ENCODE results near the gene CPM. TPM values are rescaled to one million over a fixed set of nuclear protein-coding genes. Genes with fewer than 3 reads are reported as not detected.
A peak's percentile ranks its signal among the peaks of the same experiment; 100 is the strongest.
"Not testable (repeated sequence)": the region's sequence is repeated elsewhere in the genome, so short reads cannot be mapped to it uniquely, and the experiment has no call there.

CPM gene
- total RNA-seq, 1 experiment from 2014 or later = 3.1 TPM

DNA sequence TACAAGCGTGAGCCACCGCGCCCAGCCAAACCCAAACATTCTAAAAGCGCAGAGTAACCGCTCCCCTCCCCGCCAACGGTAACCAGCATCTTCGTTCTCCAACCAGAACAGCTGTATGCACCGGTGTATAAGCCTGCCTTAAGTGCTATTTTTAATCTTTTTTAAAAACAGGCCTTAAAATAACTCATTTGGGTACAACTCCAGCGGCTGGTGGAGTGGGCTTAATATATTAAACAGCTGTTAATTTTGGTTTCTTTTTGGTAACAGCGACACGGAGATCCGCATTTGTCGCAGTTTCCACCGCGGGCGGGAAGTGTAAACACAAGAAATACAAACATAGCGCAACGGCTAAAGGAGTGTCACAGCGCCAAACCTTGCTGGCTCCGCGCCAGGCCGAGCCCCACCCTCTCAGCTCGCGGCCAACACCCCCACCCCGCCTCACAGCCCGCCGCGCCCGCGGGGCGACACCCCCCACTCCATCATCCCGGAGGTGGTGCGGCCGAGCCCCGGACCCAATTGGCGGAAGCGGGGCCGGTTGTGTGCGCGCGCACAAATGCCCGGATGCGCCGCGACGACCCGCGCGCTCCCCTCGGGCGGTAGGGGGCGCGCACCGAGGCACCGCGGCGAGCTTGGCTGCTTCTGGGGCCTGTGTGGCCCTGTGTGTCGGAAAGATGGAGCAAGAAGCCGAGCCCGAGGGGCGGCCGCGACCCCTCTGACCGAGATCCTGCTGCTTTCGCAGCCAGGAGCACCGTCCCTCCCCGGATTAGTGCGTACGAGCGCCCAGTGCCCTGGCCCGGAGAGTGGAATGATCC is 125.2 kb downstream of the CPM start, which contains the start of gene MDM2:
Gene MDM2, plus strand, starts transcription at position 602 of the 812 bp plus-strand sequence. CDS start 301 bp downstream, outside the sequence.
- Histone ChIP-seq H4K20me1 (ENCODE audit: low read length) (peaks cover 17% of the 10 kb centered on the region; the same call in 1 of the 2 replicates), H3K9me2 (replicated peaks; ENCODE audit: low read length) (no peaks in the 10 kb centered on the region), H3K79me2 (ENCODE audit: low read length) (peaks cover 39% of the 10 kb centered on the region), H3K36me3 (ENCODE audit: low read depth, low read length) (peaks cover 14% of the 10 kb centered on the region), H3K9ac (ENCODE audit: low read length) (peak within 1 kb of the TSS; percentile 99), H3K4me3 (ENCODE audit: low read length) (peak within 1 kb of the TSS; percentile 81), H3F3A (ENCODE audit: low read length, unreplicated experiment) (no peaks in the 10 kb centered on the region), H3K9me3 (ENCODE audit: low read length) (no peaks in the 10 kb centered on the region), H2AFZ (ENCODE audit: low read length) (peak within 1 kb of the TSS; percentile 79), H3K4me1 (ENCODE audit: insufficient read depth, low read length) (peaks cover 15% of the 10 kb centered on the region), H3K4me2 (ENCODE audit: low read length) (peak within 1 kb of the TSS; percentile 96), H3K27ac (ENCODE audit: low read length) (peak within 1 kb of the TSS; percentile 95), H3K27me3 (ENCODE audit: low read length) (no peaks in the 10 kb centered on the region)
- ChIA-PET POLR2A (ENCODE audit: unreplicated experiment) (interaction anchor here (0.7 kb wide), 1 partner anchor 372 kb away, joined by 3 read pairs; no protein-coding TSS in a partner anchor), CTCF (interaction anchor here (1.0 to 1.2 kb wide), 2 partner anchors 22 to 62 kb away, joined by 3 to 4 read pairs; partner anchors contain the start of gene SLC35E3)
- no peak for TF ChIP-seq EZH2 (IDR thresholded peaks at IDR 0.05; ENCODE audit: low read length, unreplicated experiment)
- TF ChIP-seq CTCF (conservative IDR thresholded peaks at IDR 0.05; ENCODE audit: low read depth, low read length) = peak; percentile 64; the same call in 1 of the 2 replicates
- intact Hi-C loops (cut with micrococcal nuclease) = loop anchor here (1.0 to 5.0 kb wide), 2 partner anchors 61 to 195 kb away; partner anchors contain the start of genes RAP1B and SLC35E3
- BruUV-seq (replicated peaks) = no TSS peak
- DNase-seq = peak; percentile 93
- ATAC-seq = peak; percentile 82

DNA sequence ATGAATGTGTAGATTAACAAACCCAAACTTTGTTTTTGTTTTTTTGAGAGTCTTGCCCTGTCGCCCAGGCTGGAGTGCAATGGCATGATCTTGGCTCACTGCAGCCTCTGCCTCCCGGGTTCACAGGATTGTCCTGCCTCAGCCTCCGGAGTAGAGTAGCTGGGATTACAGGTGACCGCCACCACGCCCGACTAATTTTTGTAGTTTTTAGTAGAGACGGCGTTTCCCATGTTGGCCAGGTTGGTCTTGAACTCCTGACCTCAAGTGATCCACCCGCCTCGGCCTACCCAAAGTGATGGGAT is 125.7 kb downstream of the CPM start:
- Histone ChIP-seq H3K4me1 (ENCODE audit: insufficient read depth, low read length) (peaks cover 16% of the 10 kb centered on the region), H3K4me2 (ENCODE audit: low read length) (peak overlapping the region; percentile 96), H2AFZ (ENCODE audit: low read length) (peak overlapping the region; percentile 79), H3K27ac (ENCODE audit: low read length) (peak overlapping the region; percentile 95), H3K4me3 (ENCODE audit: low read length) (peak overlapping the region; percentile 81), H3K79me2 (ENCODE audit: low read length) (peaks cover 33% of the 10 kb centered on the region), H3K9ac (ENCODE audit: low read length) (peak overlapping the region; percentile 99), H4K20me1 (ENCODE audit: low read length) (peaks cover 11% of the 10 kb centered on the region; the same call in 1 of the 2 replicates)
- TSS peak; percentile 96 for BruUV-seq (replicated peaks)
- DNase-seq; ATAC-seq; H3K9me3 ChIP-seq (ENCODE audit: low read length); CTCF ChIA-PET; H3F3A ChIP-seq (ENCODE audit: low read length, unreplicated experiment); H3K36me3 ChIP-seq (ENCODE audit: low read depth, low read length); H3K27me3 ChIP-seq (ENCODE audit: low read length); H3K9me2 ChIP-seq (replicated peaks; ENCODE audit: low read length): not testable (repeated sequence)
- POLR2A ChIA-PET (ENCODE audit: unreplicated experiment) = interaction anchor here (0.7 kb wide), 2 partner anchors 371 to 497 kb away, joined by 3 read pairs; no protein-coding TSS in a partner anchor
- intact Hi-C loops (cut with micrococcal nuclease) = loop anchor here (1.0 to 5.0 kb wide), 2 partner anchors 61 to 195 kb away; partner anchors contain the start of genes RAP1B and SLC35E3

GRCh38 chr12:68806488-68807237 is 126.3 kb downstream of the CPM start:
- H3K4me1 ChIP-seq (ENCODE audit: insufficient read depth, low read length) = peaks cover 22% of the 10 kb centered on the region
- ATAC-seq (no peak), DNase-seq (peak; percentile 28)
- peak overlapping the region; percentile 95; the same call in 1 of the 2 replicates for H3K27ac ChIP-seq (ENCODE audit: low read length)
- no peaks in the 10 kb centered on the region for H3F3A ChIP-seq (ENCODE audit: low read length, unreplicated experiment)
- no peaks in the 10 kb centered on the region for H3K9me3 ChIP-seq (ENCODE audit: low read length)
- H3K9me2 ChIP-seq (replicated peaks; ENCODE audit: low read length) = no peaks in the 10 kb centered on the region
- H2AFZ ChIP-seq (ENCODE audit: low read length) = peak overlapping the region; percentile 79
- peaks cover 8% of the 10 kb centered on the region for H3K36me3 ChIP-seq (ENCODE audit: low read depth, low read length)
- TF ChIP-seq EZH2 (IDR thresholded peaks at IDR 0.05; ENCODE audit: low read length, unreplicated experiment) = no peak
- TF ChIP-seq CTCF (conservative IDR thresholded peaks at IDR 0.05; ENCODE audit: low read depth, low read length) = no peak
- no peak for TF ChIP-seq EZH2phosphoT487 (IDR thresholded peaks at IDR 0.05; ENCODE audit: borderline replicate concordance, low read length)
- CTCF ChIA-PET = no interaction called here
- H3K4me3 ChIP-seq (ENCODE audit: low read length) = peak overlapping the region; percentile 81; the same call in 1 of the 2 replicates
- peak overlapping the region; percentile 99 for H3K9ac ChIP-seq (ENCODE audit: low read length)
- H3K4me2 ChIP-seq (ENCODE audit: low read length) = peak overlapping the region; percentile 96
- H4K20me1 ChIP-seq (ENCODE audit: low read length) = peaks cover 10% of the 10 kb centered on the region; the same call in 1 of the 2 replicates
- no peaks in the 10 kb centered on the region for H3K27me3 ChIP-seq (ENCODE audit: low read length)
- H3K79me2 ChIP-seq (ENCODE audit: low read length) = peaks cover 32% of the 10 kb centered on the region
- BruUV-seq (replicated peaks) = no TSS peak
- POLR2A ChIA-PET (ENCODE audit: unreplicated experiment) = interaction anchor here (0.7 kb wide), 1 partner anchor 498 kb away, joined by 3 read pairs; no protein-coding TSS in a partner anchor
- intact Hi-C loops (cut with micrococcal nuclease) = loop anchor here (1.0 to 5.0 kb wide), 2 partner anchors 60 to 194 kb away; partner anchors contain the start of genes RAP1B and SLC35E3
